ENCODE data around the gene RALB. TPM values are rescaled to one million over a fixed set of nuclear protein-coding genes. Genes with fewer than 3 reads are reported as not detected.

Gene RALB
- total RNA-seq, 2 donors from 2014 or later: 71.8 to 93.4 TPM

GRCh38 chr2:120330946-120331822 is 78.5 kb downstream of the RALB start:
- Histone ChIP-seq H3K27ac (no peak overlapping the region), H3K9ac (ENCODE audit: low read depth in 2 of 2, low read length in 2 of 2) (no peak overlapping the region), H3K9me3 (no peaks in the 10 kb centered on the region), H3K27me3 (no peaks in the 10 kb centered on the region), H3K36me3 (no peaks in the 10 kb centered on the region), H3K4me1 (no peaks in the 10 kb centered on the region), H3K4me3 (no peak overlapping the region)
- TF ChIP-seq, protein P1, sequence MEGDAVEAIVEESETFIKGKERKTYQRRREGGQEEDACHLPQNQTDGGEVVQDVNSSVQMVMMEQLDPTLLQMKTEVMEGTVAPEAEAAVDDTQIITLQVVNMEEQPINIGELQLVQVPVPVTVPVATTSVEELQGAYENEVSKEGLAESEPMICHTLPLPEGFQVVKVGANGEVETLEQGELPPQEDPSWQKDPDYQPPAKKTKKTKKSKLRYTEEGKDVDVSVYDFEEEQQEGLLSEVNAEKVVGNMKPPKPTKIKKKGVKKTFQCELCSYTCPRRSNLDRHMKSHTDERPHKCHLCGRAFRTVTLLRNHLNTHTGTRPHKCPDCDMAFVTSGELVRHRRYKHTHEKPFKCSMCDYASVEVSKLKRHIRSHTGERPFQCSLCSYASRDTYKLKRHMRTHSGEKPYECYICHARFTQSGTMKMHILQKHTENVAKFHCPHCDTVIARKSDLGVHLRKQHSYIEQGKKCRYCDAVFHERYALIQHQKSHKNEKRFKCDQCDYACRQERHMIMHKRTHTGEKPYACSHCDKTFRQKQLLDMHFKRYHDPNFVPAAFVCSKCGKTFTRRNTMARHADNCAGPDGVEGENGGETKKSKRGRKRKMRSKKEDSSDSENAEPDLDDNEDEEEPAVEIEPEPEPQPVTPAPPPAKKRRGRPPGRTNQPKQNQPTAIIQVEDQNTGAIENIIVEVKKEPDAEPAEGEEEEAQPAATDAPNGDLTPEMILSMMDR (IDR thresholded peaks at IDR 0.05): no peak
- intact Hi-C loops (cut with DNase I): no loop called here
- DNase-seq: no peak

DNA sequence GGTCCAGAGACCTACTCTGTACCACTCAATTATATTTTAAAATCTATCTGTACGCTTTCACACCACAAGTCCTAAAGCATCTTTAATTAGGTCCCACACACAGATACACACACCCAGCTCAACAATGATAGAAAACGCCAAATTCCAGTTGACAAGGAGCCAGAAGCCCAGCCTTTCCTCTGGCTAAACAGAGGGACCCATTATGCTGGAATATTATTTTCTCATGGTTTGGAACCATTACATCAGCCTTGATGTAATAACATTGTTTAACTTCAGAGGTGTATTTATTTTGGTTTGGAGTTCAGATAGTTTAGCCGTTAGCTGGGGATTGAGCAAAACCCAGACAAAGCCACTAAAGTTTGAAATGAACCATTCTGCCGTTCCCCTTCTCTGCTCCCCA is 79.3 kb downstream of the RALB start:
- no peak for DNase-seq
- Histone ChIP-seq H3K9ac (ENCODE audit: low read depth in 2 of 2, low read length in 2 of 2) (no peak overlapping the region), H3K4me3 (no peak overlapping the region), H3K4me1 (no peaks in the 10 kb centered on the region), H3K27ac (no peak overlapping the region), H3K27me3 (no peaks in the 10 kb centered on the region), H3K9me3 (no peaks in the 10 kb centered on the region), H3K36me3 (no peaks in the 10 kb centered on the region)
- intact Hi-C loops (cut with DNase I): no loop called here
- TF ChIP-seq, protein P1 (IDR thresholded peaks at IDR 0.05): no peak

DNA sequence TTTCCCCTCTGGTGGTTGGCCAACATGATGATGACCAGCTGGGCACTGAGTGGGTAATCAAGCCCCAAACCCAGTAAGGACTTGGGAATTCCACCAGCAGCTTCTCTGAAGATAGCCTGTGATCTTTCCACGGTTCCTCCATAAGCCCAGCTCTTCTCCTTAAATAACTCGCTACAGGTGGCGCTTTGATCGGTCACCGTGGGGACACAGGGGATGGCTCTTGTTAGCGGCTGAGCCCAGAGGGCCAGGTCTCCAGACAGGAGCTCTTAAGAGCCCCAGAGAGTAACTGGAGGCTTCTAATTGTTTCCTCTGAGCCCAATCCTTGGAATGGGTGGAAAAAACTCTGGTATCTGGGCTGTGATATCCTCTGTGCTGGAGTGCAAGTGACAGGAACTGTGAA is 79.7 kb downstream of the RALB start:
- H3K36me3 ChIP-seq: no peaks in the 10 kb centered on the region
- intact Hi-C loops (cut with DNase I): no loop called here
- H3K27me3 ChIP-seq: no peaks in the 10 kb centered on the region
- TF ChIP-seq, protein P1 (IDR thresholded peaks at IDR 0.05): no peak
- H3K4me1 ChIP-seq: no peaks in the 10 kb centered on the region
- H3K9ac ChIP-seq (ENCODE audit: low read depth in 2 of 2, low read length in 2 of 2): no peak overlapping the region
- DNase-seq: no peak
- no peak overlapping the region for H3K4me3 ChIP-seq
- no peak overlapping the region for H3K27ac ChIP-seq
- no peaks in the 10 kb centered on the region for H3K9me3 ChIP-seq

DNA sequence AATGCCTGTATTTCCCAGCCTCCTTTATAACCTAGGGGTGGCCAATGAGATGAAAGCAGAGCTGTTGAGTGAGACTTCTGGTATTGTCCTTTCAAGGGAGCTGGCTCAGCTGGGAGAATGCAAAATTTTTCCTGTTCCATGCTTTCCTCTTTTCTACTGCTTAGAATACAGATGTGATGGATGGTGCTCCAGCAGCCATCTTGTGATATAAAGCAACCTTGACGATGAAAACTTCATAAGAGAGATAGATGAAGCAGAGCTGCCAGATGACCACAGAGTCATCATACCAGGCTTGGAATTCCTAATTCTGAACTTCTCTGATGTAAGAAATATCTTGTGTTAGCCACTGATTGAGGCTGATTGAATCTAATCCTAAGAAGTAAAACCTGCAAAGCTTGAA is 81.4 kb downstream of the RALB start:
- no peaks in the 10 kb centered on the region for H3K36me3 ChIP-seq
- intact Hi-C loops (cut with DNase I): no loop called here
- no peak overlapping the region for H3K4me3 ChIP-seq
- TF ChIP-seq, protein P1 (IDR thresholded peaks at IDR 0.05): no peak
- DNase-seq: no peak
- no peaks in the 10 kb centered on the region for H3K4me1 ChIP-seq
- no peak overlapping the region for H3K9ac ChIP-seq (ENCODE audit: low read depth in 2 of 2, low read length in 2 of 2)
- no peaks in the 10 kb centered on the region for H3K9me3 ChIP-seq
- no peak overlapping the region for H3K27ac ChIP-seq
- H3K27me3 ChIP-seq: no peaks in the 10 kb centered on the region

- Histone ChIP-seq H3K9ac (ENCODE audit: low read depth in 2 of 2, low read length in 2 of 2) (no peak overlapping the region), H3K4me3 (no peak overlapping the region), H3K4me1 (no peaks in the 10 kb centered on the region), H3K27me3 (peaks cover 7% of the 10 kb centered on the region), H3K36me3 (no peaks in the 10 kb centered on the region), H3K27ac (no peak overlapping the region), H3K9me3 (no peaks in the 10 kb centered on the region)
- intact Hi-C loops (cut with DNase I): no loop called here
- TF ChIP-seq, protein P1 (IDR thresholded peaks at IDR 0.05): no peak
- DNase-seq: no peak
Observed at GRCh38 chr2:120336749-120337148, 84.1 kb downstream of the RALB start.
